Stimulated activated CD4-positive, alpha-beta T cell treated with anti-CD3 and anti-CD28 coated beads, Interleukin-2, amount 100 ng/mL, for 24 hours (primary cell): ENCODE data around the gene MYO18A.
"Not testable (repeated sequence)": the region's sequence is repeated elsewhere in the genome, so short reads cannot be mapped to it uniquely, and the experiment has no call there.

Experiments
- DNase-seq, 2 donors: peaks; one replicate each; pipeline ENCODE4 v3.0.0-alpha.2; 2020

MYO18A gene

GRCh38 chr17:29099527-29099926, 80.7 kb downstream of the MYO18A start:
- no peak for DNase-seq

- no peak for DNase-seq
Observed at GRCh38 chr17:29096094-29096493, 84.1 kb downstream of the MYO18A start.

GRCh38 chr17:29095439-29095838, 84.8 kb downstream of the MYO18A start:
- DNase-seq, result no peak

DNA sequence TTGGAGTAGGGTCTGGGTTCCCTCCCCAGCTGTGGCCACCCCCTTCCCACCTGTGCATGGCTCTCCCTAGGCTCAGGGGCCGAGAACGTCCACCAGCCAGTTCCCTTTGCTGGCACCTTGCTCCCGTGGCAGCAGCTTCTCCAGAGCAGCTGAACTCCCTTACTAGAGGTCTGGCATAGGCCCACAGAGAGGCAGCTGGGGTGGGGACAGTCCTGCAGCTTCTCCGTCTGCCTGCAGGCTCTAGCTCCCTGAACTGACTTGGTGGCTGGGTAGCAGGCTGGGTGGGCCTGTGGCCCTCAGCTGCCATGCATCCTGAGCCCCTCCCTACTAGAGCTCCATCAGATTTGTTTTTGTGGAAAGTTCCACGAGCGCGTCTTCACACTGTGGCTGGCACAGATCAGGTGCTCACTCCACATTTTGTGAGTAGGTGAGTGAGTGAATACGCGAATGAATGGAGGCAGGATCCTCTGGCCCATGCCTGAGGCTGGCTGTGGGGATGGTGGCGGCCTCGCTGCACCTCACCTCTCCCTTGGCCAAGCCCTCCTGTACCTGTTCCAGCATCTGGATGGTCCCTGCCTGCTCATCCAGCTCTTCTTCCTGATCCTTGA, 86.0 kb downstream of the MYO18A start:
- DNase-seq, result no peak

DNA sequence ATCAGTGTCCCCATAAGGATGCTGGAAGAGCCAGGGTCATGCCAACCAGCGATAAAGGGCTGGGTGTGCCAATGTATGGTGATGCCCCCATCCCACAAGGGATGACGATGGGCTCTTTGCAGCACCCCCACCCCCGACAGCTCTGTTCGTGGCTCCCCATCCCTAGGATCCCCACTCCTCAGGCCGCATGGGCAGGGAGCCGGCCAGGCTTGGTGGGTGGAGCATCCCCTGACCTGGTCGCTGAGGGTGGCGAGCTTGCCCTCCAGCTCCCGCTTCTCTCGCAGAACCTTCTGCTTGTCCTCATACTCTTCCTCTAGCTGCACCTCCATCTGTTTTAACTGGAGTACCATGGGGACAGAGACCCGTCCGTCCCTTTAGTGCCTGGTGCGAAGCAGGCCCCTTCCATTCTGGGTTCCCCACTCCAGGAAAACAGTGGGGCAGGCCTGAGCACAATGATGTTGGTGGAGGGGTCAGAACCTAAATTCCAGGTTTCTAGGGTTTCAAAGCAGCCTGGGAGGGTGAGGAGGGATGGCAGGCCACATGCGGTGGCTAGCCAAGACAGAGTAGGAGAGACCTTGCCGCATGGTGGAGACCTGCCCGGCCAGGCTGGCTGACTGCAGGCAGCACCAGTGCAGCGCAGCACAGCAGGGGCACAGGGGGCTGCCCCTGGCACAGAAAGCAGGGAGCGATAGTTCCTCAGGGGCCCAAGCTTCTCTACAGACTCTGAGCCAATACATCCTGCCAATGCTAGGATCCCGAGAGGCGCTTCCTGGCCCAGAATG, 86.9 kb downstream of the MYO18A start:
- no peak for DNase-seq

DNA sequence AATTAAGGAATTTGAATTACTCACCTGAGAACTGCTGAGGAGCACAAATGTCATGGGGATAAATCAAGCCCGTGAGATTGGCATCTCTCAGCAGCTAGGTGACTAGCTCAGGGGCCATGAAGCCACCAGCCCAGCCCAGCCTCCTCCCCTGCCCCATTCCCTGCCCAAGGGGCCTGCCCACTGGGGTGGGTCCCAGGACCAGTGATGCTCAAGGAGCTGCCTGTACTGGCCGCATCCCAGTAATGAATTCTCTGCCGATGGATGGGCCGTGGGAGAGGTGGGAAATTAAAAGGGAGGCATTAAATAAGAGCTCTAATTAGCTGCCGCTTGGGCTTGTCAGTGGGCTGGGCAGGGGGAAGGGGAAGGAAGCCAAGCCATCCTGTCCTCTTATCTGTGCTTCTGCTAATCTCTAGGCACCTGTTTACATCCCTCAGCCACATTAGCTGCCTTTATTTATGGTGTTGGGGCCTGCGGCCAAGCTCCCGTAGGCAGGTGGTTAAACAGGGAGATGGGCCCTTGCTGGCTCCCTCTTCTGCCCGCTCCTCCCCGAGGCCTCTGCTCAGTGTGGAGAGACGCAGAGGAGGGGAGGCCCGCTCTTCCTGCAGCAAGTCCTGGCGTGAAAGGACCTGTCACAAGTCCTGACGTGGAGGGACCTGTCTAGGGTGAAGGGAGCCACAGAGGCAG, 88.5 kb downstream of the MYO18A start:
- no peak for DNase-seq

GRCh38 chr17:29090750-29091605, 89.2 kb downstream of the MYO18A start:
- DNase-seq, result no peak

DNA sequence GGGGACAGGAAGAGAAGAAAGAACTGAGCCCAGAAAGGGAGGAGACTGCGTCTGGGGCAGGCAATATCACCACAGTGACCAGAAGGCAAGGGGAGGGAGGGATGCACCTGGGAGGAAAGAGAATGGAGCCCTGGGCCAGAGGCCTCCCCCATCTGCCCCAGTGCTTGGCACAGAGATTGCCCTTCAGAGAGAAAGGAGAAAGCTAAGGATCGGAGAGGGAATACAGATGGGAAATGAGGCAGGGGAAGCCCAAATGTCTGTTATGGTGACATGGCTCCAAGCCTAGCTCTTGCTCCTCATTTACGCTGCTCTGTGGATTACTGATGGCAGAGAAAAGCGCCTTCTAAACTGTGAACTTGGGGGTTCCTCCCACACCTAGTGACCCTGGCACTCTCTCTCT, 90.1 kb downstream of the MYO18A start:
- DNase-seq, result no peak

- no peak for DNase-seq
Observed at GRCh38 chr17:29089601-29090044, 90.6 kb downstream of the MYO18A start.

DNA sequence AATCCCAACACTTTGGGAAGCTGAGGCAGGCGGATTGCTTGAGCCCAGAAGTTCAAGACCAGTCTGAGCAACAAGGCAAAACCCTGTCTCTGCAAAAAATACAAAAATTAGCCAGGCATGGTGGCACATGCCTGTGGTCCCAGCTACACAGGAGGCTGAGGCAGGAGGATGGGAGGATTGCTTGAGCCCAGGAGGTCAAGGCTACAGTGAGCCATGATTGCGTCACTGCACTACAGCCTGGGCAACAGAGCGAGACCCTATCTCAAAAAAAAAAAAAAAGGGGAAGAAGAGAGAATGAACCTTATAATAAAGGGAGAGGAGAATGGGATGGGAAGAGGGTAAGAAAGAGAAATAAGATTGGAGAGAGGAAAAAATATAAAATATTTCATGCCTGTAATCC, 91.4 kb downstream of the MYO18A start:
- not testable (repeated sequence) for DNase-seq

DNA sequence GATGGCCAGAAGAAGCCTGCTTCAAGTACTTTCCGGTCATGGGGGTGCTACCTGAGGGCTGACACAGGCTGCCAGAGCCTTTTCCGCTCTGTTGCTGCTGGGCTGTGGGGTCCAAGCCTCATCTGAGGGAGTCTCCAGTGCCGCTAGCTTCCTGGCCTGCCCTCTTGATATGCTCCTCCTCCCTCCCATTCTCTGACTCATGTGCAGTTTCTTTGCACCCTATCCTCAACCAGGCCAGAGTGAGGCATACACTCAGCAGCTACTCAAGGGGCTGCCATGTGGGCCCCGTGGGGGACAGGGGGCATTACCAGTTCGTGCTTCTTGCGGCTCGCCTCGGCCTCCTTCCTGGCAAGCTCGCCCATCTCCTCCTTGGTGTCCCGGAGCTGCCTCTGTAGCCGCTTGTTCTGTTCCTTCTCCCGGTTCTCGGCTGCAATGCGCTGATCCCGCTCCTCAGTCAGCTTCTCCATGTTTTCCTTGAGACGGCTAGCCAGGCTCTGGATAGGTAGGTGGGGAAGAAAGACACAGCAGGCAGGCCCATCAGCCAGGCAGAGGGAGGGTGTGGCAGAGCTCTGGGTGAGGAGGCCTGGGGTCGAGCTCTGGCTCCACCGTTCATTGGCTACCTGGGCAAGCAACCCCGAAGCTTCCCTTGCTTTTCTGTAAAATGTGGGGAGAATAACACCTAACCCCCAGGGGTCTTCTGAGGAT, 93.4 kb downstream of the MYO18A start:
- no peak for DNase-seq

DNA sequence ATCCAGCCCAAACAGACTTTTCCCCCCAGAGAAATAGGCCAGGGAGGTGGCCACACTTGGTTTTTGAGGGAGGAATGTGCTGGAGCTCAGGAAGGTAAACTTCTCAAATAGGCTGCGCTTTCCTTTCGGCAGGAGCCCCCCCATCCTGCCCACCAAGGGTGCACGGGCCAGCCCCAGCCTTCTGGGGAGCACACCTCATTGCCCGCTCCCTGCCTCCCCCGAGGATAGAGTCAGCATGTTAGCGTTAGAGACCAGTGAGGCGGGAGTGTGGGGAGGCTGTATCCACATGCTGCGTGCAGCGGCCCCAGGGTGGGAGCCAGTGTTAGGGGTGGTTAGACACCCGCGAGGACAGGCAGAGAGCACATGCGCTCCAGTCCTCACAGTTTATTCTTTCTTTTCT, 95.0 kb downstream of the MYO18A start:
- no peak for DNase-seq

GRCh38 chr17:29084541-29085146, 95.6 kb downstream of the MYO18A start:
- DNase-seq, result no peak

DNA sequence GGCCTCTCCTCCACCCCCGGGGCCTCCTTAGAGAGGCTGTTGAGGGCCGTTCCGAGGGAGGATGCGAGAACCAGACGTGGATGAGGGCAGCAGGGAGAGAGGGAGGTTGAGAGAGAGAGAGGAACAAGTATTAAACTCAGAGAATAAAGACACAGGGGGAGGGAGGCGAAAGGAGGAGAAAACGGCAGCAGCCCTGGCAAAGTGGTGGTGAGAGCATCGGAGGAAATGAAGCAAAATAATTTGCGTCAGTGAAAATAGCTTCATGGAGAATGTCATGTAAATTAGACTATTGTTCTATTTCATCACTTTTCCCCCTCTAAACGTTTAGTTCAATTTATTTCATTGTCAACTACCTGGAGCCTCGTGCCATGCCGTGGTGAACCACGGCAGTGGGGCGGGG, 99.2 kb downstream of the MYO18A start:
- DNase-seq, result no peak

DNA sequence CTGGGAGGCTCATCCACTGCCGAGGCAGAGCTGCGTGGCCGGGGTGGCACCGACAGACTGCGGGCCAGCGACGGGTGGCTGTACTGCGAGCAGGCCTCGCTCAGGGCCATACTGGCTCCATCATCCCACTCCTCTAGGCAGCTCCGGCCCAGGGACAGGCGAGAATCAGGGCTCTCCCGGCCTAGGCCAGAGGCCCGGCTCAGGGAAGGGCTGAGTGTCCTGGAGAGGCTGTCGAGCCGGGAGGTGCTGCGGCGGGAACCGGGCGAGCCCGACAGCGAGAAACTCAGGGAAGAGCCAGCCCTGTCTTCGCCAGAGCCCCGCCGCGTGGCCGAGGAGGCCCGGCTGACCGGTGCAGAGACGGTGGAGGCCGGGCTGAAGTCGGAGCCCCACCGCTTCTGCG, 99.9 kb downstream of the MYO18A start:
- no peak for DNase-seq

DNA sequence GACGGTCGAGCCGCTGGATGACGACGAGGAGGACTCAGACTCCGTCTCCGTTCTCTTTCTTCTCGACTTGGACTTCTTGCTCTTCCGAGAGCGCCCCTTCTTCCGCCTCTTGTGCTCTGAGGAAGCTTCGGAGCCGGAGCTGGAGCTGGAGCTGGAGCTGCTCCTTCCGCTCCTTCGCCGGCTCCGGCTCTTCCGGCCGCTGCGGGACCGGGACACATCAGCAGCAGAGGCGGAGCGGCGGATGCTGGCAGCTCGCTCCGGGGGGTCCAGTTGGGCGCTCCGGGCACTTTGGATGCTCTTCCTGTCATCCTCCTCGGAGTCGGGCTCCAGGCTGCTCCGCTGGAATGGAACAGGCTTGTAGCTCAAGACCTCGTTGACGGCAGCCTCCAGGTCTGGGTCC, 100.3 kb downstream of the MYO18A start:
- DNase-seq, result no peak

GRCh38 chr17:29079433-29079832, 100.8 kb downstream of the MYO18A start:
- no peak for DNase-seq

DNA sequence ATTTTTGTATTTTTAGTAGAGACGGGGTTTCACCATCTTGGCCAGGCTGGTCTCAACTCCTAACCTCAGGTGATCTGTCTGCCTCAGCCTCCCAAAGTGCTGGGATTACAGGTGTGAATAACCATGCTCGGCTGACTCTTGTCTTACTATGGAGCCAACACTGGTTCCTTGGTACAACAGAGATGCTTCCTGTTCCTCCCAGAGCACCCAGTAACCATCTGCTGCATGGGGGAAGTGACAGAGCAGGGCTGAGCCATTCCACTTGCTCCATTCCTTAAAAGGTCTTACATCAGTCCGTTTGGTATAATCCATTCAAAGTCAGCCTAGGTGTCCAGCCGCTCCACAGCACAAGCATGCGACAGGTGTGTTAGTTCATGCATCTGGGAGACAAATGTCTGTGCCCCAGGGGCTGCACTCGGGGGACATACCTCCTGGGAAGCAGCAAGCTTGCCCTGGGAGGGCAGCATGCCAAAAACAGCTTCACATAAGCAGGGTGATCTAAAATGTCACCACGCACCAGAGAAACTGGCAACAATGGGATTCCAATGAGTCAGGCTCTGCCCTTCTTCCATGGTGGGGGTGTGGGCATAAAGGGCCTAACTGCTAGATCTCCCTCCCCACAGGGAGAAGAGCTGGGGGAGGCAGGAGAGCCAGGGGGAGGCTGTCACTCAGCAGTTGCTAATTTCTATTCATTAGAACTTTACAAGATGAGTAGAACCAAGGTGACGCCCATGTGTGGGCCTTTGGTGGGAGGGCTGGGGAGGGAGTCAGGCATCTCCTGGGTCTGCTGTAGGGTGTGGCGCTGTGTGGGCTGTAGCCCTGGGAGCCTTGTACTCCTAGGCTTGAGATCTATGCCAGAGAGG, 101.8 kb downstream of the MYO18A start:
- DNase-seq, result no peak

DNA sequence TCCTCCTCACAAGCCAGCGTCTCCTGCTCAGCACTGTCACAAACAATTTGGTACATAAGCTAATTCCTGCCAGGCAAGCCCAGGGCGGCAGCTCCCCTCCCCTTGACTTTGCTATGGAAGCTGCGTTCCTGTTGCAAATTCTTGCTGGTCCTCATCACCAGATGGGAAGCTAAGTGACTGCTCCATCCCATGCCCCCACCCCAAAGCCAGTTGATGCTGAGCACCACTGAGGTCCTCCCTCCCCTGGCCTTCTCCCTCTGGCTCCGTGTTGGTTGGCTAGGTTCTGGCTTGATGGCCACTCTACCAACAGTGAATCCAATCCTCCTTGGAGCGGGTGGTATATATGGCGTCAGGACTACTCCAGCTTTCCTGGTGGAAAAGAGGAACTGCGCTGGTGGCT, 102.9 kb downstream of the MYO18A start:
- no peak for DNase-seq

- DNase-seq, result no peak
Observed at GRCh38 chr17:29076722-29077121, 103.5 kb downstream of the MYO18A start.

DNA sequence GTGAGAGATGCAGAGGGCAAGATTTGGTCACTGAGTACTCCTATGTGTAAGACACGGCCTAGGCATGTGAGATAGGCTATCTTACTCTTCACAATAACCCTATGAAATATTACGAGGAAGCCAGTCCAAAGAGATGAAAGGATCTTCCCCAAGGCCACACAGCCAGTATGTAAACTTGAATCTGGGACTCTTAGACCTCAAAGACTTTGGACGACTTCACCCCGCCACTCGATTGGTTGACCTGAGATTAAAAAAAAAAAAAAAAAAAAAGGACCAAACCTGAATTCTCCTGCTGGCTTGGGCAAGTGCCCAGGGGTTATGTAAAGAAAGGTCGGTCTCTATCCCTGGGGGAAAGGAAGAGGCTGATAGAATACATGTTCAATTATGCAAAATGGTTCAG, 104.1 kb downstream of the MYO18A start:
- no peak for DNase-seq
